Activated T-helper 1 cell treated with anti-CD3 and anti-CD28 coated beads, Interleukin-2, amount 50 U/mL, for 16 hours (primary cell): ENCODE data around the gene IL19.

Experiments
- DNase-seq, 2 donors: peaks; one replicate each; pipeline ENCODE4 v3.0.0-alpha.2; 2020; ENCODE audit warnings: low read depth in 1 of 2, low spot score in 1 of 2

The IL19 gene, protein sequence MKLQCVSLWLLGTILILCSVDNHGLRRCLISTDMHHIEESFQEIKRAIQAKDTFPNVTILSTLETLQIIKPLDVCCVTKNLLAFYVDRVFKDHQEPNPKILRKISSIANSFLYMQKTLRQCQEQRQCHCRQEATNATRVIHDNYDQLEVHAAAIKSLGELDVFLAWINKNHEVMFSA

DNA sequence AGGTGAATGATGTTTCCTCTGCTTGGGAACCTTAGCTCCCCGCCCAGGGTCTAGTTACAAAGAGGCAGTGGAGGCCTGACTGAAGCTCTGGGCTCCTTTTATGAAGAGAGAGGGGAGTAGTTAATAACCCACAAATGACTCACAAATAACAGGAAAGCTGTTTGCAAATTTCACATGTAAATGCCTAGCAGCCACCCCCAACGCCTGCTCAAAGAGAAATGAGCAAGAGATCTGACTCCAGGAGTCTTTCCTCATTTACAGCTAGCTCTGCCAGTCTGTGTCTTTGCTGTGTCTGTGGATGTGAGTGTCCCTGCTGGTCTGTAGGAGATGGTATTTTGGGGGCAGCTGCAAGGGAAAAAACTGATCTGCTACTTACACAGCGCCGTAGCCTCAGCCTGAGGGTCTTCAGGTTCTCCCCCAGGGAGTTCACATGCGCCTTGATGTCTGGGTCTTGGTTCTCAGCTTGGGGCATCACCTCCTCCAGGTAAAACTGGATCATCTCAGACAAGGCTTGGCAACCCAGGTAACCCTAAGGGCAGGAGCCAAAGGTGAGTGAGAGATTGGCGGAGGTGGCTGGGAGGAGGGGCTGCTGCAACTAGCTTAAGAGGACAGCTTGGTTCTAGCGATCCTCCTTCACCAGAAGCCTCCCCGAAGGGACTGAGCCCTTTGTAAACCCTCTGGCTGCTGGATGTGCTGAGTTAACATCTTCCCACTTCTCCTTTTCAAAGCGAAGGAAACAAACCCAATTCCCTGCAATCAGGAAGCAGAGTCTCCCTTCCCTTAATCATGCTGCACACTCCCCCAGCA is at the start of gene IL19:
TSS of gene IL19 (plus strand) at position 243 of the 807 bp plus-strand sequence. CDS start 65,890 bp downstream, outside the sequence.
- DNase-seq, result no peak

DNA sequence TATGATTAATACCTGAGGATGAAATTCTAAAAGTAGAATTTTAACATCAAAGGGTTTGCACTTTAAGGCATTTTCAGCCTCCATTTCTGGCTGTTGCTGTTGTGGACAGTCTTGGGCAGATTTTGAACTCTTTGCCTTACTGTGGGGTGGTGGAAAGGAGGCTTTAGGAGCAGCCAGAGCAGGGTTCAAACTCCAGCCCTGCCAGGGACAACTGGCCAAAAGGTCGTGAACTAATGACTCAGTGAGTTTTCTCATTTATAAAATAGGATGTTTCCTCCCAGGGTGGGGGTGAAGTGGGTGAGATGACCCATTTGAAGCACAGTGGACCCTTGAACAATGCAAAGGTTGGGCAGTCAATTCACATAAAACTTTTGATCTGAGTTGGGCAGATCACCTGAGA is 49.1 kb upstream of the IL19 start:
- no peak for DNase-seq

DNA sequence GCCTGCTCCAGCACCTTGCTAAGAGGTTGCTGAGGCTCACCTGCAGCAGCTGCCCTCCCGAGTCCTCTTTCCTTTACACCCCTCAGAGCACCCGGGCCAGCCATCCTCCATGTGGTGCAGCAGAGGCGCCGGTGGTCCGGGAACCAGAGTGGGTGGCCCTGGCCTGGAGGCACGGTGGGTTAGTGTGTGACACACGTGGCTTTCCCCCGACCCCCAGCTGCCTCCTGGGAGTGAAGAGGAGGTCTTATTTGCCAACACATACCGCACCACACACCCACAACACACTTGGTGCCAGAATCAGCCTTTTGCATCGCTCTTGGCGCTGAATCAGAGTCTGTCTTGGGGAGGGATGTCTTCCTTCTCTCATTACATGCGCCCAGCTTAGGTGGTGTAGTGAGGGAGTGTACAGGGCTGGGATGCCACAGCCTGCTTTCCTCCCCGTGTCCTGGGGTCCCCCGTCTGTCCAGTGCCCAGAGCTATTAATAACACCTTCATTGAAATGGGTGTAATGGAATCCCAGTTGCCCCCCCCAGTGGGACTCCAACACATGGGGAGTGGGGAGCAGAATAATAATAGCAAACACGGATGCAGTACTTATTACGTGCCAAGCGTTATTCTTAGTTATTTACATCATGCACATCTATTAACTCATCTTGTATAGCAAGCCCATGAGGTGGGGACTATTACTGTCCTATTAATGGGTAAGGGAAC is 47.7 kb upstream of the IL19 start:
- DNase-seq, result no peak

DNA sequence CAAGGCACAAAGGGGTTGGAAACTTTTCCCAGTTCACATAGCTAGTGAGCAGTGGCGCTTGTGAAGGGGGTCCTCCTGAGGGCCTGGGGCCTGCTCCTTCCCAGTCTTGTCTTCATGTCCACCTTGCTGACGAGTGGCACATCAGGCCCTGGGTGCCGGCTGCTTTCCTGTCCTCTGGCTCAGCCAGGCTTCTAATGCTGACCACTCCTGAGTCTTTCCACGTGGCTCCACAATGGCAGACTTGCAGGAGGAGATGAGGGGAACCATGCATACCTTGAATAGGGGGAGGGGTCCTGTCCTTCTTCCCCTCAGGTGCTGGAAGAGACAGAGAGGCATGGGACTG is 47.1 kb upstream of the IL19 start:
- no peak for DNase-seq

DNA sequence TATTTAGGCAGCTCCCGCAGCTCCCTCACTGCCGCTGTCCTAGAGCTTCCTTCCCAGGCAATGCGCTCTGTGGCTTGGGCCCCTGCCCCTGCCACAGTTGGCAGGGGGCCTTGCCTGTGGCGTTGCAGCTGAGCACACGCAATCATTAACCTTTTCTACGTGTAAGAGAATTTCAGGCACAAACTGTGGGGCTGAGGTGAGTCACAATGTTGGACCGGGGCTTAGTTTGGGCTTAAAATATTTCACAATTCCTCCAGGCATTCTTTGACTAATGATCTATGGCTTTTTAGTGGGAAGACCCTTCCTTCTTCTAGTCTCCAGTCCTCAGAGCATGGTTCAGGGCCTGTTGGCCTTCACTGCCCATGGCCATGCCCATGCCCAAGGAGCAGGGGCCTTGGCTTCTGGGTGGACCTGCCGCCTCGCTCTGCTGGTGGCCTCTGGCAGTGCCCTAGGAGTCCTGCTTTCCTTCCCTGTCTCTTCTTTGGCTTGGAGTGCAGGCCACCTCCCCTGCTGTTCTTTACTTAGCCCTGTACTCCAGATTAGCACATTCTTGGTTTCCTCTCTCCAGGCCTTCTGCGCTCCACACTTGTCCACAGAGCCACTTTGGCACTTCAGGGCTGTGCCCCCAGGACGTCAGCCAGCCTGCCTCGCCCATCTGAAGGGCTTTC is 46.6 kb upstream of the IL19 start:
- no peak for DNase-seq

DNA sequence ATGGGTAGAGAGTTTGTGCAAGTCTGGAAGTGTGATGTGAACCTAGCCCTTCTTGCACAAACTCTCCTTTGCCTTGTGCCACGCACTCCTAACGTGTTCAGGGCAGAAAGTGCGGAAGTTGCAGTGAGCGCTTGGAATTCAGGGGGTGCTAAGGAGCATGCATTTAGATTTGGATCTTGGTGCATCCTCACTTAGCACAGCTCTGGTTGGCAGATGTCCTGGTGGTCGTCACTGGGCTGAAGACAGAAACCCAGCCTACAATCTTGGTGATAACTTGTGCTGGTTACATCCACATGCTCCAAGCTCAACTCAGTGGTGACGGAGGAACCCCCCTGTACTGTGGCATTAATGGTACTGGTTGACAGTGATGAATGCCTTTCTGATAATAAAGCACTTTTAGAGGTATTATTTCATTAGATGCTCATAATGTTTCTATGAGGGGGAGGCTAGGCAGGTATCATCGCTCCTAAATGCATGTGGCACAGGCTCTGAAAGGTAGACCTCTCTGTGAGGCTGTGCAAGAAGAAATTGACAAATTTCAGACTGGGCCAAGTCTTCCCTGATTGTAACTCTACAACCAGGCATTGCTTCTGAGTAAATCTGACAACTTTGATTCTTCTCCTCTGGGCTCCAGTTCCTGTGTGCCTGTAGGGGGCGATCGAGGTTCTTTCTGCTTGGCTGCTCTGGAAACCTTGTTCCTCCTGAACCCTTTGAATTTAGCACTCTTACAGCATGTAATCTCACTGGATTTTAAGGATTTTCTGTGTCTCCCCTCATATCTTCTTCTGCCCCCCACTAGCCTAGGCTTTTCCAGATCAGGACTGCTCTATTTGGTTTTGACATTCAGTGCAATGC is 45.2 kb upstream of the IL19 start:
- DNase-seq, result no peak

DNA sequence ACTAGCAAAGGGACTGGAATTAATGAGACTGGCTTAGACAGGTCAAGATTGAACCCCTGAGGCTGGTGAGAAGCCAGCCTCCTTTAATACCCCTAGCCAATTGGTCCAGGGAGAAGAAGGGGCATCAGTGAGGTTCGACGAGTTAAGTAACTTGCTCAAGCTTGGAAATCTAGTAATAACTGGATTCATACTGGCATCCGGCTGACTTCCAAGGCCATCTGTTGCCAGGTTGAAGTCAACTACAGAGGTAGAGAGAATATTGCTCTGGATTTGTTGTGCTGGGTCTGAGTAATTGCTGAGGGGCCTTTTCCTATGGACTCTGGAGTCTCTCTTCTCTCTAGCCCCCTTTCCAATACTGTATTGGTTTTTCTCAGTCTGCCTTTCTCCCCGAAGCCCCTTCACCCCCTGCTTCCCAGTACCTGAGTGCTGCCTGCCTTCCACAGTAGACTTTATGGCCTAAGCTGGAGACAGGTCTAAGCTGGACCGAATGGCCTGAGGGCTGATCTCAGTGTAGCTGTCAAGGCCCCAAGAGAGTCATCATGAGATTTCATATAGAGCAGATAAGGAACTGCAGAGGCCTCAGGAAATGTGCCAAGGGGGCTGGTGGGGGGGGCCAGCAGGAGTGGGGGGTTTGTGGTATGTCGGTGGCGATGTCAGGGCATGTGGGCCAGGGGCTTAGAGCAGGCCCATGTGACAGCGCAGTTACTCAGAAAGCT is 42.4 kb upstream of the IL19 start:
- DNase-seq, result no peak

DNA sequence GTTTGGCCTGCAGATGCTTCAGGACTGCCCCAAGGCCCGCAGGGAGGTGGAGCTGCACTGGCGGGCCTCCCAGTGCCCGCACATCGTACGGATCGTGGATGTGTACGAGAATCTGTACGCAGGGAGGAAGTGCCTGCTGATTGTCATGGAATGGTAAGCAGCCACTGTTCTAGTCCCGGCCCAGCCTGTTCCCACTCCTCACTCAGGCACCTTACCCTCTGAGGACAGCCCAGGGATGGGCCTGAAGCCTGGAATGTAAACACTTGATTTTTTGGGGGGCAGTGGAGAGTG is 41.9 kb upstream of the IL19 start:
- no peak for DNase-seq

DNA sequence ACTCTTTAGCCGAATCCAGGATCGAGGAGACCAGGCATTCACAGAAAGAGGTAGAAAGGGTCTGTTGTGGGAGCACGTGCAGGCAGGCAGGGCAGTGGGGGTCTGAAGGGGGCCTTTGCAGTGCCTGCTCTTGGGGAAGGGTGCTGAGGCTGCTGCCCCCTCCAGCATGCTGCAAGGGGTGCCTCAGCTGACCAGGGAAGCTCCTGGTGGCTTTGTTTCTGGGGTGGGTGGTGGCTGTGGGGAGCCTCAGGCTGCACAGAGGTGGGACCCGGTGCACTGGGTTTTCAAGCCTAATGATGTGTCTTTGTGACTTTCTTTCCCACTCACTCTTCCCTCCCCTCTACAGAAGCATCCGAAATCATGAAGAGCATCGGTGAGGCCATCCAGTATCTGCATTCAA is 41.5 kb upstream of the IL19 start:
- no peak for DNase-seq

DNA sequence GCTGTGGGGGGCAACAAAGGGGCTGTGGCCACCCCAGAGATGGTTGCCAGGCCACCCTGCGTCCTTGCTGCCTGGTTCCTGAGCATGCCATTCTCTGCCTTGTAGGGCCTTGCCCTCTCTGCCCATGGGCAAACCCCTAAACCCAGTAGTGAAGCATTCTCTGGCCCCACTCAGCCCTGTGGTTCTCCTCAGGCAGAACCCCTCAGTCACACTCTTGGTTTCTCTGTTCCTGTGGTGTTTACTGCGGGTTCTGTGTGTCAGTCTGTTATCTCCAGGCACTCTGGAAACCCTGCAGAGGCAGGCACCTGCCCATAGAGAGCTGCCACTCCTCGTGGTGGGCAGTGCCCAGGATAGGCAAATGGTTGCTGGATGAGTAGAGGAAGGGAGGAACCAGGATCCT is 41.1 kb upstream of the IL19 start:
- no peak for DNase-seq

DNA sequence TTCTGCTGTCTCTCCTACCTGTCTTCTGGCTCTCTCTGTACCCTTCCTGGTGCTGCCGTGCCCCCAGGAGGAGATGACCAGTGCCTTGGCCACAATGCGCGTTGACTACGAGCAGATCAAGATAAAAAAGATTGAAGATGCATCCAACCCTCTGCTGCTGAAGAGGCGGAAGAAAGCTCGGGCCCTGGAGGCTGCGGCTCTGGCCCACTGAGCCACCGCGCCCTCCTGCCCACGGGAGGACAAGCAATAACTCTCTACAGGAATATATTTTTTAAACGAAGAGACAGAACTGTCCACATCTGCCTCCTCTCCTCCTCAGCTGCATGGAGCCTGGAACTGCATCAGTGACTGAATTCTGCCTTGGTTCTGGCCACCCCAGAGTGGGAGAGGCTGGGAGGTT is 38.1 kb upstream of the IL19 start:
- no peak for DNase-seq

DNA sequence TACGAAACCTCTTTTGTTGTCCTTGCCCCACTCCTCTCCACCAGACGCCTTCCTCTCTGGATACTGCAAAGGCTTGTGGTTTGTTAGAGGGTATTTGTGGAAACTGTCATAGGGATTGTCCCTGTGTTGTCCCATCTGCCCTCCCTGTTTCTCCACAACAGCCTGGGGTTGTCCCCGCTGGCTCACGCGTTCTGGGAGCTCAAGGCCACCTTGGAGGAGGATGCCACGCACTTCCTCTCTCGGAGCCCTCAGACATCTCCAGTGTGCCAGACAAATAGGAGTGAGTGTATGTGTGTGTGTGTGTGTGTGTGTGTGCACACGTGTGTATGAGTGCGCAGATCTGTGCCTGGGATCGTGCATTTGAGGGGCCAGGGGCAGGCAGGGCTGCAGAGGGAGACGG is 37.6 kb upstream of the IL19 start:
- DNase-seq, result no peak

DNA sequence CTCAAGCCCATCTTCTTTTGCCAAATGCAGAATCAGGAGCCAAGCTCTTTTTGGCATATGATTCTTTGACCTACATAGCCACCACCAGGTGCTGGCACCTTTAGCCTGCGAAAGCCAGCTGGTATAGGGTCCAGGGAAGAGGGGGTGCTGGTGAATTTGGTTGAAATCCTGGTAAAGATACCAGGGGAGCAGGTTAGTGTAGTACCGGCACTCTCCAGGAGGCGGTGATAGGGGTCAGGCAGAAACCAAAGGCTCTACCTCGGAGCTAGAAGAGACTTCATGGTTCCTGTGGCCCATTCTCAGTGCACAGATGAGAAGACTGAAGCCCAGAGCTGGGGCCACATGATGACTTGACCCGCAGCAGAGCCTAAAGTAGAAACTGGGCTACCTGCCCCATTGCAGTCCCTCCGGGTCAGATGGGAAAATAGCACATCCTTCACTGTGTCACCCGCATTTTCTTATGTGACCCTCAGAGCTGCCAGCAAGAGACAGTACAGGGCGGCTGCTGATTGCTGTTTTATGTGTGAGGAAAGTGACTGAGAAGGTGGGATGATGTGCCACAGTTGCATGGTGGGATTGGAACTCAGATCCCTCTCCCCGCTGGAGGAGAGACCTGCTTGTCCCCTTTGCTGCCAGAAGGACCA is 36.0 kb upstream of the IL19 start:
- DNase-seq, result peak; percentile 58 to 83

DNA sequence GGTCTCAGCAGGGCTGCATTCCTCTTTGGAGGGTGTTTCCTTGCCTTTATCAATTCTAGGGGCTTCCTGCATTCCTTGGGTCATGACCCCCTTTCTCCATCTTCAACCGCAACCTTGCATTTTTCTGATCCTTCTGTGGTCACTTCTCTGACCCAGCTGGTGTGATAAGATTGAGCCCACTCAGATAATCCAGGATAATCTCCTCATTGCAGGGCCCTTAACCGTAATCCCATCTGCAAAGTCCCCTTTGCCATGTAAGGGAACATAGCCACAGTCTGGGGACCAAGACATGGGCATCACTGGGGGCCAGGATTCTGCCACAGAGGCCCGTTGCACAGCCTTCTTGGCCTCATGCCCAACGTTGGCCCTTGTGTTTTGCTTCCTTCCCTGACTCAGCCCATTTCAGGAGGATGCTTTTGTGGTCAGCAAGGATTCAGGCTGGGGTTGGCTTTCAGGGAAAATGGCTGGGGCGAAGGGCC is 35.0 kb upstream of the IL19 start:
- DNase-seq, result no peak

DNA sequence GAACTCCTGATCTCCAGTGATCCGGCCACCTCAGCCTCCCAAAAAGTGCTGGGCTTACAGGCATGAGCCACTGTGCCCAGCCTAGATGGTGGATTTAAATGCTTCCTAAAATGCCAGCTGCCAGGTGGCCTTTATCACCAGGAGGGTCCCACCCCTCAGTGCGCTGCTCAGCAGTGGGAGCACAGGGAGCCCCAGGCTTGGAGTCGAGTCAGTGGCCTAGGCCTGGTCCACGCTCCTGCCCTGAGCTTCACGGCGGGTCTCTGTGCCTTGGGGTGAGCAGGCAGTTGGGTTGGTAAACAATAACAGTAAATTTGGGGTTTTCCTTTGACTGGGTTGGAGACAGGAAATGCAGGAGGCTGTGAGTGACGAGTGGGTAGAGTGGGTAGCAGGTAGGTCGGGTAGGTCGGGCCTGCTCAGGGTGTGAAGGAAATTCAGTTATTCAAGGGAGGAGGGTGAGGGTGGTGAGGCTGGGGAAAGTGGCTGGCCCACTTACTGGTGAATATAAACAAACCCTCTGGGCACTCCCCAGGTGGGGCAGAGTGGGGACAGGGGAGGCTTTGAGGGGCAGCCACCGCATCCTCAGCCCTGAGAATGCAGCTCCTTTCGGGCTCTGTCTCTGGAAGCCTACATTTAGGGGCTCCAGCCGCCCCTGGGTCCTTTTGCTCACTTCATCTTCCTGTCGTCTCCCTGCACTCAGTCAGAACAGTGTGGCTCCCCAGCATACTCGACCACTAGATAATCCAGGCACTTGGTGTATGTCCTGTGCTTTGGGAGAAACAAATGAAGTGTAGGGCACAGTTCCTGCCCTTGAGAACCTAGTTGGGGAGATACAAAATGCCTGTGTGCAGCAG is 33.5 kb upstream of the IL19 start:
- peak in 1 of 2 donors; percentile 25 for DNase-seq

DNA sequence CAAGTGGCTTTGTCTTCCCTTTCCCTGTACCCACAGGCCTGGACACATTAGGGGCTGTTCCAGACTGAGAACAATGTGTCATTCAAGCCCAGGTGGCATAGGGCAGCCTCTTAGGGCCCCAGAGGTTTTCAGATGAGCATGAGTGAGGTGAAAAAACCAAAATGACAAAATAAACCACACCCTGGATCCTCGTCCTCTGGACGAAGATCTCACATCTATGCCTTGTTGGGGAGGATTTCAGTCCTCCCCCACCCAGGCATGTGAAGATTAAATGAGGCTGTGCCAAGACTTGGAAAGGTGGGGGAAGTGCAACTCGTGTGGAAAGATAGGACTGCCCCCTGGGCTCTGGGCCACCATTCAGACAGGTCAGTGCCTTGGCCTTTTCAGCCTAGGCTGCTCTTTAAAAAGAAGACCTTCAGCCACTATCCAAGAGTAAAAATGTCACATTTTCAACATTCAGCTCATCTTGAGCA is 32.8 kb upstream of the IL19 start:
- DNase-seq, result no peak

DNA sequence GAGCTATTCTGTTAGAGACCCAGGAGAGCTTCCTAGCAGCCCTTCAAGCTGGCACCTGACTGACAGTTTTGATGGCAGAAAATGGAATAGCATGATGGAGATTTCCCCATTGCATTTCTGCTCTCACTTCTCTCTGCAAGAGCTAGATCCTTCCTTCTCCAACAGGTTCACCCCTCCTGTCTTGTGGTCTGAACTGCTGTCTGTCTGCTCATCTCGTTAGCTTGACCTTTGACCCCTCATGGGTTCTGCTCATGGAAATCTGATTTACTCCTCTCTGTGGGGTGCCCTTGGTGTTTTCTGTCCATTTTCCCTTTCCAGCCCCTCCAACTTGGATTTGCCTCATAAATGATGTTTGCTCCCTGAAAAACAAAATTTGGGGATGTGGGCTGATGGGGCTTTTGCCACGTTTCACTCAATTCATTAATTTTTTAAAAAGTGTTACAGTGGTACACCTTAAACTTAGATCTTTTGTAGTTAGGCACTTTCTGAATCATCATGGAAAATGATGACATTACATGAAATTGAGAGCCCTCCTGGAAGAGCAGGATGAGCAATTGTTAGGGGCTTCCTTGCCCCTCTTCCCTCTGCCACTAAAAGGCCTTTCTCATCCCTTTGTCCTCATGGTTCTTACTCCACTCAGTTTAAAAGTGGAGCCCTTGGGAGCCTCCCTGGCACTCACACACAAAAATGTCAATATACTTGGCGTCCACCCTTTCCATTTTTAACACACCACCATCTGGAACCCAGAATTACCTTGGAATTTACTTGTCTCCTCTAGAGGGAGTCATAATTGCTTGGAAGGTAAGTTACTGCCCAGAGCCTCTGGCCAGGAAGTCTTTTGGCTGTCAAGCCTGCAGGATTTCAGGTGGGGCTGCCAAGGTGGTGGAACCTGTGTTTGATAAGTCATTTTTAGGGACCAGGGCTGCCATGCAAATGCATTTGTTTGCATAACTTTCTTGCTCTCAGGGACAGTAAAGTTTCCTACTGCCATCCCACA is 31.9 kb upstream of the IL19 start:
- DNase-seq, result no peak
